Caco-2 (cell line): ENCODE results near the gene ERBB4. TPM values are rescaled to one million over a fixed set of nuclear protein-coding genes. Genes with fewer than 3 reads are reported as not detected.
"Not testable (repeated sequence)": the region's sequence is repeated elsewhere in the genome, so short reads cannot be mapped to it uniquely, and the experiment has no call there.

Source experiments
- BruUV-seq: library from RNA; stranded (reverse); fragments of 400-500 nt; replicated peaks from 2 replicates; lab custom pipeline; 2021; lab: Mats Ljungman, UMichigan
- CTCF ChIA-PET: fragments of 300-600 bp; sonication (Branson Sonifier 250); formaldehyde crosslinking; loops from one replicate; lab custom pipeline; 2022; ENCODE audit warnings: antibody characterized with exemption; lab: Charles Lee
- POLR2A ChIA-PET: fragments of 300-600 bp; sonication (Branson Sonifier 250); formaldehyde crosslinking; loops from one replicate; lab custom pipeline; 2022; ENCODE audit warnings: antibody characterized with exemption; lab: Charles Lee
- DNase-seq, 2 experiments: peaks; one replicate each; pipeline versions ENCODE4 v3.0.0 to v3.0.0-alpha.2; 2020 to 2022
- H3K27me3 ChIP-seq: replicated peaks from 2 replicates; pipeline ENCODE4 v1.6.0; 2011; ENCODE audit warnings: low read length; ENCODE audit not compliant: control insufficient read depth, insufficient read depth
- H3K36me3 ChIP-seq: 2 replicates; pipeline ENCODE4 v1.5.1; 2011; ENCODE audit warnings: low read length; ENCODE audit not compliant: control insufficient read depth, insufficient read depth
- H3K4me1 ChIP-seq: fragments of 250-450 bp; sonication (Bioruptor Pico); 2 replicates; pipeline ENCODE4 v1.5.1; 2020; ENCODE audit warnings: mild to moderate bottlenecking
- H3K4me3 ChIP-seq: 2 replicates; pipeline ENCODE4 v1.5.1; 2011; ENCODE audit warnings: low read depth, mild to moderate bottlenecking, control low read depth, low read length
- H3K9me3 ChIP-seq: fragments of 250-450 bp; sonication (Bioruptor Pico); 2 replicates; pipeline ENCODE4 v1.5.1; 2020; ENCODE audit warnings: mild to moderate bottlenecking, moderate library complexity
- H3K27ac Mint-ChIP-seq: one replicate; pipeline ENCODE4 v1.8.0; 2022; ENCODE audit warnings: mixed read lengths; ENCODE audit not compliant: unreplicated experiment
- H3K27me3 Mint-ChIP-seq: one replicate; pipeline ENCODE4 v1.8.0; 2022; ENCODE audit warnings: mixed read lengths; ENCODE audit not compliant: insufficient read depth, unreplicated experiment
- H3K36me3 Mint-ChIP-seq: one replicate; pipeline ENCODE4 v1.8.0; 2022; ENCODE audit warnings: mild to moderate bottlenecking, mixed read lengths; ENCODE audit not compliant: insufficient read depth, unreplicated experiment
- H3K4me1 Mint-ChIP-seq: one replicate; pipeline ENCODE4 v1.8.0; 2022; ENCODE audit warnings: low read depth, mixed read lengths; ENCODE audit not compliant: unreplicated experiment
- H3K4me3 Mint-ChIP-seq: one replicate; pipeline ENCODE4 v1.8.0; 2022; ENCODE audit warnings: mild to moderate bottlenecking, moderate library complexity, mixed read lengths; ENCODE audit not compliant: unreplicated experiment
- H3K9me3 Mint-ChIP-seq: one replicate; pipeline ENCODE4 v1.8.0; 2022; ENCODE audit warnings: mixed read lengths; ENCODE audit not compliant: unreplicated experiment
- CTCF ChIP-seq, 2 experiments: fragments of 200-600 bp in 1 of 2; IDR thresholded peaks; 1 replicate in 1 of 2; 2 replicates in 1 of 2; pipeline versions ENCODE4 v1.5.1 to v1.8.0; 2011 to 2022; ENCODE audit warnings: antibody characterized with exemption in 1 of 2, control low read depth in 1 of 2, inconsistent platforms in 1 of 2, low read depth in 1 of 2, low read length in 1 of 2, mild to moderate bottlenecking in 1 of 2, moderate library complexity in 1 of 2; ENCODE audit not compliant: insufficient read depth in 1 of 2, severe bottlenecking in 1 of 2, unreplicated experiment in 1 of 2
- intact Hi-C: fragments of 100-400 bp; cut with micrococcal nuclease; formaldehyde crosslinking; loops from one replicate; pipeline ENCODE4 v1.10.0; 2022; ENCODE audit not compliant: unreplicated experiment
- total RNA-seq: library from RNA; stranded (reverse); gene quantifications from 2 replicates; pipeline ENCODE4 v1.2.3, GENCODE V29; 2022

The ERBB4 gene
- total RNA-seq, 1 experiment from 2014 or later = not detected

- Histone ChIP-seq H3K9me3 (no peaks in the 10 kb centered on the region), H3K27me3 (no peaks in the 10 kb centered on the region), H3K36me3 (no peaks in the 10 kb centered on the region), H3K4me3 (no peak overlapping the region), H3K4me1 (no peaks in the 10 kb centered on the region)
- POLR2A ChIA-PET = no interaction called here
- Mint-ChIP-seq H3K36me3 (no peaks in the 10 kb centered on the region), H3K27me3 (peaks cover 3% of the 10 kb centered on the region), H3K4me3 (no peak overlapping the region), H3K9me3 (no peaks in the 10 kb centered on the region), H3K27ac (no peak overlapping the region), H3K4me1 (no peaks in the 10 kb centered on the region)
- CTCF ChIA-PET = no interaction called here
- TF ChIP-seq CTCF (IDR thresholded peaks at IDR 0.05; ENCODE audit: insufficient read depth in 1 of 2, low read depth in 1 of 2, low read length in 1 of 2, severe bottlenecking in 1 of 2, unreplicated experiment in 1 of 2) = peak; percentile 25 to 34
- no TSS peak for BruUV-seq
- DNase-seq = no peak
- intact Hi-C loops = loop anchor here (1.0 to 10.0 kb wide), 2 partner anchors 245 to 504 kb away; no protein-coding TSS in a partner anchor
Observed at GRCh38 chr2:212249451-212249850, 289.2 kb downstream of the ERBB4 start.

- CTCF ChIA-PET = no interaction called here
Observed at GRCh38 chr2:212245880-212246279, 292.7 kb downstream of the ERBB4 start.

GRCh38 chr2:212242724-212243123 is 295.9 kb downstream of the ERBB4 start:
- no peaks in the 10 kb centered on the region for H3K36me3 ChIP-seq
- CTCF ChIA-PET = no interaction called here
- no peaks in the 10 kb centered on the region for H3K9me3 ChIP-seq
- no peaks in the 10 kb centered on the region for H3K36me3 Mint-ChIP-seq
- no peak overlapping the region for H3K4me3 ChIP-seq
- no TSS peak for BruUV-seq
- no peaks in the 10 kb centered on the region for H3K9me3 Mint-ChIP-seq
- H3K4me1 Mint-ChIP-seq = no peaks in the 10 kb centered on the region
- no peak overlapping the region for H3K4me3 Mint-ChIP-seq
- H3K27ac Mint-ChIP-seq = no peak overlapping the region
- no peaks in the 10 kb centered on the region for H3K27me3 ChIP-seq
- POLR2A ChIA-PET = no interaction called here
- intact Hi-C loops = loop anchor here (10.0 kb wide), 1 partner anchor 238 kb away; no protein-coding TSS in a partner anchor
- no peaks in the 10 kb centered on the region for H3K4me1 ChIP-seq
- TF ChIP-seq CTCF (IDR thresholded peaks at IDR 0.05; ENCODE audit: insufficient read depth in 1 of 2, low read depth in 1 of 2, low read length in 1 of 2, severe bottlenecking in 1 of 2, unreplicated experiment in 1 of 2) = no peak
- DNase-seq = no peak
- H3K27me3 Mint-ChIP-seq = peaks cover 3% of the 10 kb centered on the region

More at GRCh38 chr2:212245880-212246279, 292.7 kb downstream of the ERBB4 start:
- Mint-ChIP-seq H3K36me3 (no peaks in the 10 kb centered on the region), H3K9me3 (no peaks in the 10 kb centered on the region), H3K27ac (no peak overlapping the region), H3K4me3 (no peak overlapping the region), H3K27me3 (peaks cover 3% of the 10 kb centered on the region), H3K4me1 (no peaks in the 10 kb centered on the region)
- DNase-seq = no peak
- no peak for TF ChIP-seq CTCF (IDR thresholded peaks at IDR 0.05; ENCODE audit: insufficient read depth in 1 of 2, low read depth in 1 of 2, low read length in 1 of 2, severe bottlenecking in 1 of 2, unreplicated experiment in 1 of 2)
- BruUV-seq = no TSS peak
- POLR2A ChIA-PET = no interaction called here
- no peaks in the 10 kb centered on the region for H3K27me3 ChIP-seq
- intact Hi-C loops = loop anchor here (10.0 kb wide), 1 partner anchor 241 kb away; no protein-coding TSS in a partner anchor
- no peak overlapping the region for H3K4me3 ChIP-seq
- H3K36me3 ChIP-seq = no peaks in the 10 kb centered on the region
- no peaks in the 10 kb centered on the region for H3K4me1 ChIP-seq
- no peaks in the 10 kb centered on the region for H3K9me3 ChIP-seq

- H3K36me3 Mint-ChIP-seq, CTCF ChIA-PET, BruUV-seq, H3K9me3 ChIP-seq, intact Hi-C loops, H3K4me1 Mint-ChIP-seq, DNase-seq, H3K9me3 Mint-ChIP-seq, H3K4me3 ChIP-seq, H3K27me3 ChIP-seq, POLR2A ChIA-PET, H3K4me1 ChIP-seq, H3K36me3 ChIP-seq, H3K4me3 Mint-ChIP-seq, H3K27ac Mint-ChIP-seq, H3K27me3 Mint-ChIP-seq: not testable (repeated sequence)
Observed at GRCh38 chr2:212238152-212238551, 300.4 kb downstream of the ERBB4 start.
